Measurements from ENCODE around the gene LTBP2.

GRCh38 chr14:74519316-74520074 lies 92.5 kb downstream of the LTBP2 start:
- TF ChIP-seq CTCF (IDR thresholded peaks at IDR 0.05; ENCODE audit: insufficient read depth, low read length) (no peak), REST (IDR thresholded peaks at IDR 0.05; ENCODE audit: insufficient replicate concordance, low read depth) (no peak), POLR2AphosphoS5 (IDR thresholded peaks at IDR 0.05; ENCODE audit: low read depth) (no peak)
